Endothelial cell of umbilical vein (primary cell): ENCODE results near the gene CELF2.

Source experiments
- CTCF ChIP-seq, 2 donors: IDR thresholded peaks; 1 replicate in 1 of 2; 2 replicates in 1 of 2; pipeline ENCODE4 v1.5.1; 2011; ENCODE audit warnings: low read length in 2 of 2, mild to moderate bottlenecking in 2 of 2, moderate library complexity in 2 of 2, control low read depth in 1 of 2, inconsistent platforms in 1 of 2, low read depth in 1 of 2; ENCODE audit not compliant: insufficient read depth in 1 of 2; ENCODE audit errors: extremely low read depth in 1 of 2
- EZH2 ChIP-seq: IDR thresholded peaks from 2 replicates; pipeline ENCODE4 v1.6.1; 2012; ENCODE audit warnings: borderline replicate concordance, low read depth, mild to moderate bottlenecking, moderate library complexity, low read length, inconsistent platforms; ENCODE audit not compliant: severe bottlenecking
- POLR2A ChIP-seq: IDR thresholded peaks from 2 replicates; pipeline ENCODE4 v1.6.1; 2012; ENCODE audit warnings: low read depth, mild to moderate bottlenecking, control low read depth, low read length
- POLR2AphosphoS5 ChIP-seq: IDR thresholded peaks from 2 replicates; pipeline ENCODE4 v1.6.1; 2012; ENCODE audit warnings: low read depth, mild to moderate bottlenecking, control low read depth, low read length, moderate library complexity; ENCODE audit not compliant: insufficient read depth

- no peak for TF ChIP-seq POLR2AphosphoS5
- TF ChIP-seq CTCF (IDR thresholded peaks at IDR 0.05; ENCODE audit: extremely low read depth in 1 of 2, insufficient read depth in 1 of 2, low read depth in 1 of 2, low read length in 2 of 2), result no peak
- TF ChIP-seq POLR2A, result no peak
- no peak for TF ChIP-seq EZH2
Observed at GRCh38 chr10:11082526-11082925, 64.9 kb downstream of the CELF2 start.
